Right ventricle myocardium inferior (tissue), 1 donor: ENCODE results near the gene TMEM127. TPM values are rescaled to one million over a fixed set of nuclear protein-coding genes. Genes with fewer than 3 reads are reported as not detected.
"Not testable (repeated sequence)": the region's sequence is repeated elsewhere in the genome, so short reads cannot be mapped to it uniquely, and the experiment has no call there.

ENCODE experiments used
- ATAC-seq: fragments of 200-7000 bp; cut with Tn5 transposase; one replicate; pipeline ENCODE4 v1.9.1; 2020; ENCODE audit warnings: mild to moderate bottlenecking, moderate library complexity
- DNase-seq: peaks from one replicate; pipeline ENCODE4 v3.0.0; 2021; ENCODE audit errors: missing footprints
- intact Hi-C: fragments of 100-400 bp; cut with DNase I; formaldehyde crosslinking; loops from one replicate; pipeline ENCODE4 v1.11.0; 2022
- total RNA-seq: library from RNA; stranded (reverse); fragmentation: NEBNext Ultra II Directional; extraction: Animal tissue kit (Norgen Biotek cat#: 25700); gene quantifications from one replicate; pipeline ENCODE4 v1.2.1, GENCODE V29; 2021
- donor health status: DM: no; HTN: yes; CAD: no; lungs with severe emphysema.

TMEM127 gene
- total RNA-seq, 1 donor from 2014 or later, result 68.2 TPM

DNA sequence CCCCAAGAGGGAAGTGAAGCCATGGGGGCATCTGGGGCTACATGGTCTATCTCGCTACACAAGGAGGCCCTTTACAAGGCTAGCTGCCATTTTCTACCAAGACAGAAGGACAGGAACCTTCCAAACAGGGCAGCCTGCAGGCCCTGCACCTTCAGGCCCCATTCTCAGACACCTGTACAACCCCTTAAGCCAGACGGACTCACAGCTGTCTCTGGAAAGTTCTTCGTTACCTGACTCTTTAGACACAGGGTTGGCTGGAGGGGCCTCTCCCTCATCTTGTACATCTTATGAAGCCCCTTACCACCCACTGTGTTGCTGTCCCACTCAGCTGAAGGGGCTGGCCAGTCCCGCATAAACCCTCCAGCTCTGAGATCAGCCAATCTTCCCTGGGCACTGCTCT, 17.2 kb downstream of the TMEM127 start:
- intact Hi-C loops, result no loop called here
- DNase-seq (no peak), ATAC-seq (no peak)

DNA sequence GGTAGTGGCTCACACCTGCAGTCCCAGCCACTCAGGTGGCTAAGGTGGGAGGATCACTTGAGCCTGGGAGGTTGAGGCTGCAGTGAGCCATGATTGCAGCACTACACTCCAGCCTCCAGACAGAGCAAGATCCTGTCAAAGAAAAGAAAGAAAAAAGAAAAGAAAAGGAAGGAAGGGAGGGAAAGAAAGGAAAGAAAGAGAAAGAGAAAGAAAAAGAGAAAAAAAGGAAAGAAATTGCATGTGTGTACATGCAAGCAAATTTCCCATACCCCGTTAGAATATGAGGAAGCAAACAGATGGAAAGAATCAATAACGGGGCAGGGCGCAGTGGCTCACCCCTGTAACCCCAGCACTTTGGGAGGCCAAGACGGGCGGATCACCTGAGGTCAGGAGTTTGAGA, 17.9 kb downstream of the TMEM127 start:
- no peak for ATAC-seq
- intact Hi-C loops, result no loop called here

DNA sequence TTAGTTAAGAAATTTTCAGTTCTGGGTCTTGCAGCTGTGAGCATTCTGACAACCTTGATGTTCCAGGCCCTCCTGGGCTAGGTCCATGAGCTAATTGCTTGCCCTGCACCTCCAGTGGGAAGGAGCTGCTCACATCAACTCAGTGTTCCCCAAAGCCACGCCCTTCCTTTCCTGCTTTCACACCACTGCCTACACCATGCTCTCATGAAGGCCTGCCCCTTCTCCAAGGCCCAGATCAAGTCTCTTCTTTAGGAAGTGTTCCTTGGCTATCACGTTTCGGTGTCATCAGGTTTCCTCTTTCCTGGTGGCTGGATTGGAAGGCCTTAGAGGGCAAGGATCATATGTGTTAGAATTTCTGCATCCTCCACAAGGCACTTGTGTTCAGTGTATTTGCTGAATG, 18.8 kb downstream of the TMEM127 start:
- intact Hi-C loops, result no loop called here
- DNase-seq, result no peak
- no peak for ATAC-seq

More for the DNA sequence above, 17.9 kb downstream of the TMEM127 start:
- no peak for DNase-seq

DNA sequence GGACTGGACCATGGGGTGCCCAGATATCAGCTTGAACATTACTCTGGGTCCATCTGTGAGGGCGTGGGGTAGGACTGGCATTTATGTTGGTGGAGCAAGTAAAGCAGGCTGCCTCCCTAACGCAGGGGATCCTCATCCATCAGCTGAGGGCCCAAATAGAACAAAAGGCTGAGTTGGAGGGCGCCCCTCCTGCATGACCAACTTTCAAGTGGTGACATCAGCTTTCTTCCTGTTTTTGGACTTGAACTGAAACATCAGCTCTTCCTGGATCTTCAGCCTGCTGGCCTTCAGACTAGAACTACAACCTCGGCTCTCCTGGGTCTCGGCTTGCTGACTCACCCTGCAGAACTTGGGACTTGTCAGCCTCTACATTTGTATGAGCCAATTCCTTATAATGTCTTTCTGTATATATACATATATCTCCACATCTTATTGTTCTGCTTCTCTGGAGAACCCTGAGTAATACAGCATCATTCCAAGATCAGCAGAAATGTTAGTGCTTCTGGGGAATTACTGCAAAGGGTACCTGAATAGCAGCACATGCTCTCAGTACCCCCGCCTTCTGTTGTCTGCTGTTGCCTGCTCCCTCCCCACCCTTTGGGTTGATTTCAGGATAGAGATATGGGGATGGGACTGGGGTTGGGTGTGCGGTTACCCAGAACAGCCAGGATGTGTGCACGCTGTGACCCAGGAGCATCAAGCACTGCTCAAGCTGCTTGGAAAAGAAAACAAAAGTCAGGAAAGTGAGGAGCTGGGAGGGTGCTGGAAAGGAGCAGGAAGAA, 20.0 kb downstream of the TMEM127 start:
- ATAC-seq, result no peak
- no peak for DNase-seq
- intact Hi-C loops, result no loop called here

- intact Hi-C loops, result no loop called here
- ATAC-seq (no peak), DNase-seq (no peak)
Measured at GRCh38 chr2:96243843-96244242, 22.0 kb downstream of the TMEM127 start.

GRCh38 chr2:96241900-96242611, 23.7 kb downstream of the TMEM127 start:
- intact Hi-C loops, result no loop called here
- ATAC-seq (peak; percentile 58), DNase-seq (no peak)

- intact Hi-C loops, result no loop called here
- no peak for DNase-seq
- ATAC-seq, result no peak
Measured at GRCh38 chr2:96241227-96241626, 24.6 kb downstream of the TMEM127 start.

DNA sequence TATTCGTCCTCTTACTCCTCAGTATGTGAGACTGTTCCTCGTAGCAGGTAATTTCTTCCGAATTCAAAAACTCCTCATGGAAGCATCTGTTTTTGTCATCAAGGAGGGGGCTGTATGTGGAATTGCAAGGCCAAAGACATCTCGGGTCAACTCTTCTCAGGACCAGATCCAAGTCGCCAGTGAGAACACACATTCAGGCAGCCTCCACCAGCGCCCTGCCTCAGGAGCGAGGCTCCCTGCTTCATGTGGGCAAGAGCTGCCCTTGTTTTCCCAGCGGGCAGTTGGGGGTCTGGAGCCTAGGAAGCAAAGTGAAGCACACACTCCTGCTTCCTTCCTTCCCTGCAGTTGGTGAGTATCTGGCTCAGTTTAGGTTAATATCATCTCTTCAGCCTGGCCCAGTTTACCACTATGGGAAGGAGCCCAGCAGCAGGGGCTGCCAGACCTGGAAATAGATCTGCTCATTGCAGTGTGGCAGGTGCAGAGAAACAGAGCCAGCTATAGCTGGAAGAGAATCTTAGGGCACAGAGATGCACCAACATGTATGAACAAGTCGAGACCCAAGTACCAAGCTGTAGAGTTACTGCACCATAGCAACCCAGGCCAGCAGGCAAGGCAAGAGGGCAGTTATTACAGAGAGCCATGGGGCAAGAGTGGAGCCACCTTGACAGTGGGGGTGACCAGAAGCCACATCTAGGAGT, 25.3 kb downstream of the TMEM127 start:
- ATAC-seq (peak; percentile 58), DNase-seq (no peak)
- intact Hi-C loops, result no loop called here

DNA sequence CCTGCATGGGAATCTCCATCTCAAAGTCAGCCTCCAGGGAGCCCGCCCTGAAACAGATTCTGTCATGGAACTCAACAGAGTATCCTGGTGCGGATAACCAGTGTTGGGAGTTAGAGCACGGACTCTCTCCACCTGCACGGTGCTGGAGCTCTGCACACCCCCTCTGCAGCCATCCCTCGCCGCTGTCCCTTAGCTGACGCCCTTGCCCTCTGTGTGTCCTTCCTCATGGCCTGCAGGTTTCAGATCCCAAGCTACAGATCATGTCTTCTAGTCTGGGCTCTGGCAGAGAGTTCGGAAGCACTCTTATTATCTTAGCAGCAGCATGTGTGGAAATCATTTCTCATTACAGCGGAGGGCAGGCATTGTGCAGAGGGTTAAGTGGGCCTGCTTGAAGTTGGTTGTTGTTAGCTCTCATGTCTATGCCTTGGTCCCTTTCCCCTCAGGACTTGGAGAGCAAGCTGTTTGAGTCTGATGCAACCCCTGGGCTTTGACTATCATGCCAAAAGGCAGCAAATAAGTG, 26.0 kb downstream of the TMEM127 start:
- peak; percentile 37 for ATAC-seq
- DNase-seq, result no peak
- intact Hi-C loops, result no loop called here

DNA sequence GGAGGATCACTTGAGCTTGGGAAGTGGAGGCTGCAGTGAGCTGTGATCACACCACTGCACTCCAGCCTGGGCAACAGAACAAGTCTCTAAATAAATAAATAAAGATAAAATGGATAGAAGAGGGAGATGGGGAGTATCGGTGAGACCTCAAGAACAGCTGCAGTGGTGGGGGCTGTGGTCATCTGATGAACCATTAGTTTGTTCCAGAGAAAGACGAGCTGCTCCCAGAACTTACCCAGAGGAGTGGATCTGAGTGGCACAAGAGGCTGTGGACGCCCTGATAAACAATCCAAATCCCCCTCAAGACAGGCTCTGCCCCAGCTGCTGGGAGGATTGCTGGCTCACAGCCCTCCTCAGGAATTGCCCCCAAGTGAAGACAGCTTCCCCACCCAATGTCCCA, 26.7 kb downstream of the TMEM127 start:
- intact Hi-C loops, result no loop called here
- no peak for DNase-seq
- ATAC-seq, result no peak

DNA sequence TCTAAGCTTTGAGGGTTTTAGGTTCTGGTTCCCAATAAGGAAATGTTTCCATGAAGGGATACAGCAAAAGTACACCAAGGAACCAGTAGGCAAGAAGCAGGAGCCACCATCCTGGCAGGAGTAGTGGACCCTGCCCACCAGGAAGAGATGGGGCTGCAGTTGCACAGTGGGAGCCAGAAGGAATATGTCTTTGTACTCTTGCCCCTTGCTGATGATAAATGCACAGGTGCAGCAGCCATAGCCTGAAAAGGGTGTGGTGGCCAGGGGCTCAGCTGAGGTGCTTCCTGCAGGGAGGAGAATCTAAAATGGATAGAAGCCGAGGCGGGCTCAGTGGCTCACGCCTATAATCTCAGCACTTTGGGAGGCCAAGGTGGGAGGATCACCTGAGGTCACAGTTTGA, 27.5 kb downstream of the TMEM127 start:
- ATAC-seq (no peak), DNase-seq (no peak)
- intact Hi-C loops, result no loop called here

- ATAC-seq (no peak), DNase-seq (no peak)
- intact Hi-C loops, result no loop called here
Measured at GRCh38 chr2:96236882-96237281, 28.9 kb downstream of the TMEM127 start.

DNA sequence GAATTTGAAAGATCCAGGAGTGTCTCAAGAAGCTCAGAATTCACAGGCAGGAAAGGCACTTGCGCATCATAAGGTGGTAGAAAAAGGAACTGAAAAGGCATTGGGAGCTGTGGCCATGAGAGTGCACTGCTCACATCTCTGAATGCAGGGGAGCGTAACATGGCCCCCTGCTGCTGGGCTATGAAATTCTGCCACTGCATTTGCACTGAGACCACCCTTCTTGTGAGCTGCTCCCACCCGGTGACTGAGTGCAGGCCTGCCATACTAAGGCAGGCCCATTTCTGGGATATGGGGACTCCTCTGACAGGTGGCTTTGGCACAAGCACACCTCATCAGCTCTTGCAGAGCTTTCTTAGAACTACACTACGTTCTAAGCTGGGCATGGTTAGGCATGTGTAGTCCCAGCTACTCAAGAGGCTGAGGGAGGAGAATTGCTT, 31.9 kb downstream of the TMEM127 start:
- DNase-seq (no peak), ATAC-seq (no peak)
- intact Hi-C loops, result no loop called here

- intact Hi-C loops, result no loop called here
- DNase-seq, result no peak
- ATAC-seq, result no peak
Measured at GRCh38 chr2:96233436-96233835, 32.4 kb downstream of the TMEM127 start.

DNA sequence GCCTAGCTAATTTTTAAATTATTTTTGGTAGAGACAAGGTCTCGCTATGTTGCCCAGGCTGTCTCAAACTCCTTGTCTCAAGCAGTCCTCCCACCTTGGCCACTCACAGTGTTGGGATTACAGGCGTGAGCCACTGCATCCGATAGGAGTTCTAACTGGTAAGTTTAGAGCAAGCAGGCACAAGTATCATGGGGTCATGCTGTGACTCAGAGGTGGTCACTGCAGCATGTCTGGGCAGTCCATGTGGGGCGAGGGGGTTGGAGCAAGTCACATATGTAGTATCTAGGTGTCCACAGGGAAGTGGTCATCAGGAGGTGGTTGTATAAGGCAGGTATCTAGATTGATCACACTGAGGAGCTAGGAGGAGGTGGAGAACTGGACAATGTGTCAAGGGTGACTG, 34.5 kb downstream of the TMEM127 start:
- intact Hi-C loops, result no loop called here
- ATAC-seq, result no peak
- DNase-seq, result no peak

DNA sequence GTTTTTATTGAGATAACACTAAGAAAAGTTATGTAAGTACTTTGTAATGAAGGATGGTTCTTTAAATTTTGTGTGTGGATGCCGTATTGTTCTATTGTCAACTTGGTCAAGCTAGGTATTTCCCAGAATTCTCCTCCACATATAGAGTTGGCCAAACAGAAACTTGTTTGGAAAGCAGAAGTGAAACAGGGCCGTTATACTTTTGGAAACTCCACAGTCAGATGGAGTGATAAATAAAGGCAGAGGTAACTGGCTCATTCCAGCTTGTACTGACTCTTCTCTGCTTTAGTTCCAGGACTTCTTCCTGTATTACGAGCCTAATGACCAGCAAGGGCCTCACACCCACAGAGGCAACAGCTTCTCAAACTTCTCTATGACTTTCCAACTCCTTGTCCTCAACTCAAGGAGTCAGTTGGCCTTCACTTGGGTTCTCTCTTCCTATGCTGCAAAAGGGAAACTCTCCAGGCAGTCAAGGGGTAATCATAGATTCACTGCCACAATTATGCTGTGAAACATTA, 40.7 kb downstream of the TMEM127 start:
- peak; percentile 10 for ATAC-seq
- intact Hi-C loops, result no loop called here
- no peak for DNase-seq

DNA sequence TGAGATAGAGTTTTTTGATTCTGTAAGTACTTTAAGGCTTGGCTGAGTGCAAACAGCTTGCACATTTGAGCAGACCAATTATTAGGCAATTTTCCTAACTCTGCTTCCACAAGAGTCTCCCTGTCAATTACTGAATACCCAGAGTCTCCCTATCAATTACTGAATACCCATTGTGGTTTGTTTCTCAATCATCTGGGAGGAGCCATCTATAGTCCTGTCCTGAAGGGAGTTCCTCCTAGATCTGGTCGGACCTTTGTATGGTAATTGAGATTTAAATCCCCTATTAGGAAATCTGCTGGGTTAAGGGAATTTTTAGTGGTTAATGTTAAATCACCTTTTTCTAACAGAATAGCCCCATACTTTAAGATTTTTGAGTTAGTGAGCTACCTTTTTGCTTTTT, 44.7 kb downstream of the TMEM127 start:
- DNase-seq, intact Hi-C loops, ATAC-seq: not testable (repeated sequence)

DNA sequence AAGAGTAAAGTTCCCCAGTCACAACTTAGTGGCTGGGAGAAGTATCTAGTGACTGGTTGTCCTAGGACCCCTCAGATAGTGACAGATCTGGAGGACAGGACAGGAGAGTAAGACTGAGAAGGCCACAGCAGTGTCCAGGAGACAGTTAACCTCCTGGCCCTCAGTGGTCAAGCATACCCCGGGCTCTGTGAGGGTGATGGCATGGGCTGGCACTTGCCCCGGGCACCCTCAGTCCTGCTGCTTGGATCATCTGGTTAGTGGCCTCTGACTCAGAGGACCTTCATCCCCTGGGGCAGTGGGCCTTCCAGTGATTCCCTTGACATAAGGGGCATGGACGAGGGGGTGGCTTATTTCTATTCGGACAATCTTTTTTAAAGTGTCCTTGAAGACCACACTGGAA, 45.8 kb downstream of the TMEM127 start:
- DNase-seq, intact Hi-C loops, ATAC-seq: not testable (repeated sequence)

GRCh38 chr2:96218508-96219131, 47.2 kb downstream of the TMEM127 start:
- intact Hi-C loops, result no loop called here
- DNase-seq (no peak), ATAC-seq (no peak)
